ENCODE measurements around the gene KRTAP5-4. TPM values are rescaled to one million over a fixed set of nuclear protein-coding genes. Genes with fewer than 3 reads are reported as not detected.

The KRTAP5-4 gene
- total RNA-seq, 1 experiment from 2014 or later = not detected

GRCh38 chr11:1639666-1640065, 17.7 kb upstream of the KRTAP5-4 start:
- H3K4me2 ChIP-seq = no peak overlapping the region
- H3K4me3 ChIP-seq = no peak overlapping the region
- H3F3A ChIP-seq (ENCODE audit: insufficient read depth, low read depth) = no peaks in the 10 kb centered on the region
- CTCF ChIA-PET = interaction anchor here (0.6 kb wide), 1 partner anchor 469 kb away, joined by 10 read pairs; no protein-coding TSS in a partner anchor
- H3K9me2 ChIP-seq (ENCODE audit: insufficient read depth) = no peaks in the 10 kb centered on the region
- H2AFZ ChIP-seq = no peak overlapping the region
- no peak overlapping the region for H3K27ac ChIP-seq
- DNase-seq = no peak
- peaks cover 46% of the 10 kb centered on the region; the same call in 1 of the 2 replicates for H3K27me3 ChIP-seq (ENCODE audit: insufficient read depth, low read depth)
- H3K4me1 ChIP-seq (replicated peaks; ENCODE audit: insufficient read depth) = no peaks in the 10 kb centered on the region
- H4K20me1 ChIP-seq (ENCODE audit: insufficient read depth) = no peaks in the 10 kb centered on the region
- no TSS peak for BruUV-seq (replicated peaks)
- TF ChIP-seq, protein P1, sequence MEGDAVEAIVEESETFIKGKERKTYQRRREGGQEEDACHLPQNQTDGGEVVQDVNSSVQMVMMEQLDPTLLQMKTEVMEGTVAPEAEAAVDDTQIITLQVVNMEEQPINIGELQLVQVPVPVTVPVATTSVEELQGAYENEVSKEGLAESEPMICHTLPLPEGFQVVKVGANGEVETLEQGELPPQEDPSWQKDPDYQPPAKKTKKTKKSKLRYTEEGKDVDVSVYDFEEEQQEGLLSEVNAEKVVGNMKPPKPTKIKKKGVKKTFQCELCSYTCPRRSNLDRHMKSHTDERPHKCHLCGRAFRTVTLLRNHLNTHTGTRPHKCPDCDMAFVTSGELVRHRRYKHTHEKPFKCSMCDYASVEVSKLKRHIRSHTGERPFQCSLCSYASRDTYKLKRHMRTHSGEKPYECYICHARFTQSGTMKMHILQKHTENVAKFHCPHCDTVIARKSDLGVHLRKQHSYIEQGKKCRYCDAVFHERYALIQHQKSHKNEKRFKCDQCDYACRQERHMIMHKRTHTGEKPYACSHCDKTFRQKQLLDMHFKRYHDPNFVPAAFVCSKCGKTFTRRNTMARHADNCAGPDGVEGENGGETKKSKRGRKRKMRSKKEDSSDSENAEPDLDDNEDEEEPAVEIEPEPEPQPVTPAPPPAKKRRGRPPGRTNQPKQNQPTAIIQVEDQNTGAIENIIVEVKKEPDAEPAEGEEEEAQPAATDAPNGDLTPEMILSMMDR (conservative IDR thresholded peaks at IDR 0.05) = no peak
- TF ChIP-seq EZH2 (IDR thresholded peaks at IDR 0.05; ENCODE audit: low read depth) = no peak
- no peaks in the 10 kb centered on the region for H3K36me3 ChIP-seq (ENCODE audit: low read depth)
- intact Hi-C loops (cut with micrococcal nuclease; ENCODE audit: unreplicated experiment) = no loop called here
- no peaks in the 10 kb centered on the region for H3K9me3 ChIP-seq (ENCODE audit: insufficient read depth, low read depth)
- POLR2A ChIA-PET (ENCODE audit: unreplicated experiment) = no interaction called here
- no peaks in the 10 kb centered on the region for H3K79me2 ChIP-seq (ENCODE audit: low read depth)

GRCh38 chr11:1639102-1639620, 17.2 kb upstream of the KRTAP5-4 start:
- Histone ChIP-seq H3K27ac (no peak overlapping the region), H3K79me2 (ENCODE audit: low read depth) (no peaks in the 10 kb centered on the region), H3K27me3 (ENCODE audit: insufficient read depth, low read depth) (peaks cover 52% of the 10 kb centered on the region), H2AFZ (no peak overlapping the region), H3K4me1 (replicated peaks; ENCODE audit: insufficient read depth) (no peaks in the 10 kb centered on the region), H3K9me2 (ENCODE audit: insufficient read depth) (no peaks in the 10 kb centered on the region), H3F3A (ENCODE audit: insufficient read depth, low read depth) (no peaks in the 10 kb centered on the region), H4K20me1 (ENCODE audit: insufficient read depth) (no peaks in the 10 kb centered on the region), H3K4me3 (no peak overlapping the region), H3K4me2 (no peak overlapping the region), H3K36me3 (ENCODE audit: low read depth) (no peaks in the 10 kb centered on the region), H3K9me3 (ENCODE audit: insufficient read depth, low read depth) (no peaks in the 10 kb centered on the region)
- intact Hi-C loops (cut with micrococcal nuclease; ENCODE audit: unreplicated experiment) = no loop called here
- ChIA-PET CTCF (no interaction called here), POLR2A (ENCODE audit: unreplicated experiment) (no interaction called here)
- no TSS peak for BruUV-seq (replicated peaks)
- TF ChIP-seq EZH2 (IDR thresholded peaks at IDR 0.05; ENCODE audit: low read depth) = no peak
- TF ChIP-seq, protein P1 (conservative IDR thresholded peaks at IDR 0.05) = no peak
- no peak for DNase-seq

DNA sequence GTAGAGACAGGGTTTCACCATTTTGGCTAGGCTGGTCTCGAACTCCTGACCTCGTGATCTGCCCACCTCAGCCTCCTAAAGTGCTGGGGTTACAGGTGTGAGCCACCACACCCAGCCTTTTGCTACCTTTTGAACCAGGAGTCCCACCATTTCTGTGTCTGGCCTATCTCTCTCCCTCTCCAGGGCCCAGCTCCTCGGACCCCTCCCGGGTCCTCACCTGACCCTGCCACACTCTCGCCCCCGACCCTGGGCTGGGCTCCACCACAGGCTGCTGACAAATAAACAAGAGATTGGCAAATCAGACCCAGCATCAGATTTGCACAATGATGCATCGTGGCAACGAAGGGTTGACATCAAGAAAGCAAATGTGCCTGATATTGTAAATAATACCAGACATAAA, 16.4 kb upstream of the KRTAP5-4 start:
- H3F3A ChIP-seq (ENCODE audit: insufficient read depth, low read depth) = no peaks in the 10 kb centered on the region
- ChIA-PET CTCF (no interaction called here), POLR2A (ENCODE audit: unreplicated experiment) (no interaction called here)
- no peaks in the 10 kb centered on the region for H4K20me1 ChIP-seq (ENCODE audit: insufficient read depth)
- H3K79me2 ChIP-seq (ENCODE audit: low read depth) = no peaks in the 10 kb centered on the region
- H3K4me2 ChIP-seq = no peak overlapping the region
- H3K9me2 ChIP-seq (ENCODE audit: insufficient read depth) = no peaks in the 10 kb centered on the region
- no peak for DNase-seq
- H3K36me3 ChIP-seq (ENCODE audit: low read depth) = no peaks in the 10 kb centered on the region
- H3K9me3 ChIP-seq (ENCODE audit: insufficient read depth, low read depth) = no peaks in the 10 kb centered on the region
- intact Hi-C loops (cut with micrococcal nuclease; ENCODE audit: unreplicated experiment) = no loop called here
- H3K4me3 ChIP-seq = no peak overlapping the region
- H3K27me3 ChIP-seq (ENCODE audit: insufficient read depth, low read depth) = peaks cover 59% of the 10 kb centered on the region
- no peaks in the 10 kb centered on the region for H3K4me1 ChIP-seq (replicated peaks; ENCODE audit: insufficient read depth)
- H3K27ac ChIP-seq = no peak overlapping the region
- H2AFZ ChIP-seq = no peak overlapping the region
- no TSS peak for BruUV-seq (replicated peaks)
- no peak for TF ChIP-seq EZH2 (IDR thresholded peaks at IDR 0.05; ENCODE audit: low read depth)
- TF ChIP-seq, protein P1 (conservative IDR thresholded peaks at IDR 0.05) = no peak

Measured in PC-9 (cell line).